Epidermal melanocyte (primary cell): ENCODE data around the gene RMND5A.
"Not testable (repeated sequence)": the region's sequence is repeated elsewhere in the genome, so short reads cannot be mapped to it uniquely, and the experiment has no call there.

ENCODE experiments used
- DNase-seq: peaks from one replicate; pipeline ENCODE4 v3.0.0; 2011; ENCODE audit warnings: low spot score; ENCODE audit not compliant: insufficient read length

RMND5A gene

GRCh38 chr2:86719637-86720539 is at the start of gene RMND5A:
Gene RMND5A (plus strand): TSS chr2:86720291. CDS start chr2:86720668, 377 bp downstream.
- DNase-seq = not testable (repeated sequence)

- DNase-seq = no peak
Observed at GRCh38 chr2:86671337-86671981, 48.6 kb upstream of the RMND5A start.

- DNase-seq = no peak
Observed at GRCh38 chr2:86672027-86672545, 48.0 kb upstream of the RMND5A start.

- no peak for DNase-seq
Observed at GRCh38 chr2:86673011-86673410, 47.1 kb upstream of the RMND5A start.

- no peak for DNase-seq
Observed at GRCh38 chr2:86673986-86674670, 46.0 kb upstream of the RMND5A start.

GRCh38 chr2:86675104-86675503 is 45.0 kb upstream of the RMND5A start:
- no peak for DNase-seq

- DNase-seq = no peak
Observed at GRCh38 chr2:86675511-86676015, 44.5 kb upstream of the RMND5A start.

GRCh38 chr2:86677816-86678215 is 42.3 kb upstream of the RMND5A start:
- no peak for DNase-seq

GRCh38 chr2:86679036-86679435 is 41.1 kb upstream of the RMND5A start:
- no peak for DNase-seq

GRCh38 chr2:86685351-86685750 is 34.7 kb upstream of the RMND5A start:
- DNase-seq = no peak

- no peak for DNase-seq
Observed at GRCh38 chr2:86686460-86686859, 33.6 kb upstream of the RMND5A start.

GRCh38 chr2:86686905-86687304 is 33.2 kb upstream of the RMND5A start:
- peak; percentile 41 for DNase-seq

- no peak for DNase-seq
Observed at GRCh38 chr2:86695053-86695691, 24.9 kb upstream of the RMND5A start.

GRCh38 chr2:86697551-86698104 is 22.5 kb upstream of the RMND5A start:
- DNase-seq = no peak

GRCh38 chr2:86700690-86701089 is 19.4 kb upstream of the RMND5A start:
- no peak for DNase-seq

- peak; percentile 23 for DNase-seq
Observed at GRCh38 chr2:86703704-86704361, 16.3 kb upstream of the RMND5A start.

- peak; percentile 16 for DNase-seq
Observed at GRCh38 chr2:86704459-86704971, 15.6 kb upstream of the RMND5A start.

GRCh38 chr2:86706220-86706619 is 13.9 kb upstream of the RMND5A start:
- no peak for DNase-seq

GRCh38 chr2:86706935-86707334 is 13.2 kb upstream of the RMND5A start:
- no peak for DNase-seq

- DNase-seq = not testable (repeated sequence)
Observed at GRCh38 chr2:86708126-86708525, 12.0 kb upstream of the RMND5A start.
